ENCODE data around the gene SLC10A1. TPM values are rescaled to one million over a fixed set of nuclear protein-coding genes. Genes with fewer than 3 reads are reported as not detected.

SLC10A1 gene
- total RNA-seq, 1 experiment from 2014 or later, result not detected

- no peak for DNase-seq (ENCODE audit: low read depth)
- in situ Hi-C loops (cut with HindIII; ENCODE audit: low pct_unique_long_range_greater_than_20kb, low sequenced_read_pairs), result no loop called here
These were observed 20.1 kb downstream of the SLC10A1 start for GRCh38 chr14:69776875-69777453.

GRCh38 chr14:69775012-69775411 is 22.0 kb downstream of the SLC10A1 start:
- no peak for DNase-seq (ENCODE audit: low read depth)
- in situ Hi-C loops (cut with HindIII; ENCODE audit: low pct_unique_long_range_greater_than_20kb, low sequenced_read_pairs), result no loop called here

- no peak for DNase-seq (ENCODE audit: low read depth)
- in situ Hi-C loops (cut with HindIII; ENCODE audit: low pct_unique_long_range_greater_than_20kb, low sequenced_read_pairs), result no loop called here
These were observed 23.3 kb downstream of the SLC10A1 start for GRCh38 chr14:69773571-69774276.

- in situ Hi-C loops (cut with HindIII; ENCODE audit: low pct_unique_long_range_greater_than_20kb, low sequenced_read_pairs), result no loop called here
- DNase-seq (ENCODE audit: low read depth), result no peak
These were observed 24.7 kb downstream of the SLC10A1 start for GRCh38 chr14:69772082-69773017.

- in situ Hi-C loops (cut with HindIII; ENCODE audit: low pct_unique_long_range_greater_than_20kb, low sequenced_read_pairs), result no loop called here
These were observed 25.9 kb downstream of the SLC10A1 start for GRCh38 chr14:69771136-69771535.

GRCh38 chr14:69770559-69770958 is 26.5 kb downstream of the SLC10A1 start:
- DNase-seq (ENCODE audit: low read depth), result no peak
- in situ Hi-C loops (cut with HindIII; ENCODE audit: low pct_unique_long_range_greater_than_20kb, low sequenced_read_pairs), result no loop called here

More at GRCh38 chr14:69771136-69771535, 25.9 kb downstream of the SLC10A1 start:
- DNase-seq (ENCODE audit: low read depth), result no peak

GRCh38 chr14:69769623-69770022 is 27.4 kb downstream of the SLC10A1 start:
- no peak for DNase-seq (ENCODE audit: low read depth)

GRCh38 chr14:69768873-69769272 is 28.2 kb downstream of the SLC10A1 start:
- in situ Hi-C loops (cut with HindIII; ENCODE audit: low pct_unique_long_range_greater_than_20kb, low sequenced_read_pairs), result no loop called here
- DNase-seq (ENCODE audit: low read depth), result no peak

More at GRCh38 chr14:69769623-69770022, 27.4 kb downstream of the SLC10A1 start:
- in situ Hi-C loops (cut with HindIII; ENCODE audit: low pct_unique_long_range_greater_than_20kb, low sequenced_read_pairs), result no loop called here

GRCh38 chr14:69767369-69767999 is 29.6 kb downstream of the SLC10A1 start:
- peak; percentile 85 for DNase-seq (ENCODE audit: low read depth)
- in situ Hi-C loops (cut with HindIII; ENCODE audit: low pct_unique_long_range_greater_than_20kb, low sequenced_read_pairs), result no loop called here

GRCh38 chr14:69766984-69767368 is 30.1 kb downstream of the SLC10A1 start, which contains the start of gene SRSF5:
Gene SRSF5 (plus strand): TSS chr14:69767142. CDS start chr14:69768157, 1,015 bp downstream.
- in situ Hi-C loops (cut with HindIII; ENCODE audit: low pct_unique_long_range_greater_than_20kb, low sequenced_read_pairs), result no loop called here
- peak; percentile 86 for DNase-seq (ENCODE audit: low read depth)

GRCh38 chr14:69763761-69764510 is 33.1 kb downstream of the SLC10A1 start:
- no peak for DNase-seq (ENCODE audit: low read depth)
- in situ Hi-C loops (cut with HindIII; ENCODE audit: low pct_unique_long_range_greater_than_20kb, low sequenced_read_pairs), result no loop called here

- DNase-seq (ENCODE audit: low read depth), result no peak
- in situ Hi-C loops (cut with HindIII; ENCODE audit: low pct_unique_long_range_greater_than_20kb, low sequenced_read_pairs), result no loop called here
These were observed 36.2 kb downstream of the SLC10A1 start for GRCh38 chr14:69760810-69761209.

- DNase-seq (ENCODE audit: low read depth), result no peak
- in situ Hi-C loops (cut with HindIII; ENCODE audit: low pct_unique_long_range_greater_than_20kb, low sequenced_read_pairs), result no loop called here
These were observed 40.7 kb downstream of the SLC10A1 start for GRCh38 chr14:69756298-69756697.

GRCh38 chr14:69755784-69756183 is 41.3 kb downstream of the SLC10A1 start:
- no peak for DNase-seq (ENCODE audit: low read depth)
- in situ Hi-C loops (cut with HindIII; ENCODE audit: low pct_unique_long_range_greater_than_20kb, low sequenced_read_pairs), result no loop called here

- in situ Hi-C loops (cut with HindIII; ENCODE audit: low pct_unique_long_range_greater_than_20kb, low sequenced_read_pairs), result no loop called here
These were observed 41.7 kb downstream of the SLC10A1 start for GRCh38 chr14:69755296-69755695.

GRCh38 chr14:69754487-69754886 is 42.6 kb downstream of the SLC10A1 start:
- DNase-seq (ENCODE audit: low read depth), result no peak
- in situ Hi-C loops (cut with HindIII; ENCODE audit: low pct_unique_long_range_greater_than_20kb, low sequenced_read_pairs), result no loop called here

More at GRCh38 chr14:69755296-69755695, 41.7 kb downstream of the SLC10A1 start:
- no peak for DNase-seq (ENCODE audit: low read depth)

- DNase-seq (ENCODE audit: low read depth), result no peak
- in situ Hi-C loops (cut with HindIII; ENCODE audit: low pct_unique_long_range_greater_than_20kb, low sequenced_read_pairs), result no loop called here
These were observed 43.2 kb downstream of the SLC10A1 start for GRCh38 chr14:69753860-69754259.

- no peak for DNase-seq (ENCODE audit: low read depth)
- in situ Hi-C loops (cut with HindIII; ENCODE audit: low pct_unique_long_range_greater_than_20kb, low sequenced_read_pairs), result no loop called here
These were observed 44.3 kb downstream of the SLC10A1 start for GRCh38 chr14:69752773-69753172.
